Forelimb muscle (tissue), 1 donor: ENCODE results near the gene GABRG3. TPM values are rescaled to one million over a fixed set of nuclear protein-coding genes. Genes with fewer than 3 reads are reported as not detected.

ENCODE experiments used
- DNase-seq: peaks from one replicate; pipeline ENCODE4 v3.0.0-alpha.2; 2013; ENCODE audit warnings: low read depth
- polyA plus RNA-seq: library from polyadenylated mRNA; unstranded; fragments of 120-200 nt; gene quantifications from one replicate; pipeline ENCODE4 v1.2.1, GENCODE V29; 2013; ENCODE audit not compliant: insufficient read length

Gene GABRG3
- polyA plus RNA-seq, 1 donor: 0.22 TPM

GRCh38 chr15:27499719-27500118 is 528.7 kb downstream of the GABRG3 start:
- DNase-seq: no peak

- DNase-seq: no peak
Measured at GRCh38 chr15:27500206-27500605, 529.2 kb downstream of the GABRG3 start.

- DNase-seq: no peak
Measured at GRCh38 chr15:27506752-27507151, 535.8 kb downstream of the GABRG3 start.

- no peak for DNase-seq
Measured at GRCh38 chr15:27509014-27509413, 538.0 kb downstream of the GABRG3 start.

GRCh38 chr15:27512281-27513001 is 541.5 kb downstream of the GABRG3 start:
- no peak for DNase-seq

- no peak for DNase-seq
Measured at GRCh38 chr15:27514526-27514925, 543.5 kb downstream of the GABRG3 start.

GRCh38 chr15:27527490-27528067 is 556.6 kb downstream of the GABRG3 start:
- DNase-seq: no peak

- DNase-seq: no peak
Measured at GRCh38 chr15:27529399-27529798, 558.4 kb downstream of the GABRG3 start.

GRCh38 chr15:27530994-27531393 is 560.0 kb downstream of the GABRG3 start:
- no peak for DNase-seq

GRCh38 chr15:27532358-27532757 is 561.4 kb downstream of the GABRG3 start:
- no peak for DNase-seq

- no peak for DNase-seq
Measured at GRCh38 chr15:27535445-27536129, 564.6 kb downstream of the GABRG3 start.

GRCh38 chr15:27538325-27538724 is 567.3 kb downstream of the GABRG3 start:
- DNase-seq: no peak

GRCh38 chr15:27541581-27541980 is 570.6 kb downstream of the GABRG3 start:
- DNase-seq: no peak

GRCh38 chr15:27545494-27546255 is 574.7 kb downstream of the GABRG3 start:
- no peak for DNase-seq

GRCh38 chr15:27549746-27550145 is 578.8 kb downstream of the GABRG3 start:
- DNase-seq: no peak

- no peak for DNase-seq
Measured at GRCh38 chr15:27550635-27551034, 579.7 kb downstream of the GABRG3 start.

GRCh38 chr15:27561816-27562215 is 590.8 kb downstream of the GABRG3 start:
- no peak for DNase-seq

GRCh38 chr15:27563765-27564370 is 592.9 kb downstream of the GABRG3 start:
- DNase-seq: no peak

GRCh38 chr15:27564656-27565055 is 593.7 kb downstream of the GABRG3 start:
- no peak for DNase-seq

- DNase-seq: no peak
Measured at GRCh38 chr15:27570746-27571145, 599.8 kb downstream of the GABRG3 start.

- no peak for DNase-seq
Measured at GRCh38 chr15:27573805-27574485, 603.0 kb downstream of the GABRG3 start.
